Hippocampal formation (tissue), 2 donors: ENCODE data around the gene VILL.

Source experiments
- DNase-seq, 2 donors: peaks; one replicate each; lab custom pipeline; 2025; lab: John Stamatoyannopoulos, UW

The VILL gene

GRCh38 chr3:37990527-37990926 is at the start of gene VILL:
Gene VILL, plus strand, starts transcription at chr3:37990786. Its CDS starts 2,887 bp downstream, at chr3:37993673.
- no peak for DNase-seq

- DNase-seq: no peak
These were observed 48.7 kb upstream of the VILL start for GRCh38 chr3:37941608-37942508.

- DNase-seq: no peak
These were observed 47.9 kb upstream of the VILL start for GRCh38 chr3:37942646-37943045.

- no peak for DNase-seq
These were observed 47.5 kb upstream of the VILL start for GRCh38 chr3:37943126-37943525.

GRCh38 chr3:37943631-37944314 is 46.8 kb upstream of the VILL start:
- no peak for DNase-seq

- DNase-seq: no peak
These were observed 46.2 kb upstream of the VILL start for GRCh38 chr3:37944391-37944842.

GRCh38 chr3:37945156-37945806 is 45.3 kb upstream of the VILL start:
- no peak for DNase-seq

- no peak for DNase-seq
These were observed 44.6 kb upstream of the VILL start for GRCh38 chr3:37945807-37946530.

- DNase-seq: no peak
These were observed 44.1 kb upstream of the VILL start for GRCh38 chr3:37946531-37946889.

GRCh38 chr3:37949866-37950265 is 40.7 kb upstream of the VILL start:
- no peak for DNase-seq

GRCh38 chr3:37952564-37952963 is 38.0 kb upstream of the VILL start:
- DNase-seq: no peak

- DNase-seq: no peak
These were observed 37.4 kb upstream of the VILL start for GRCh38 chr3:37953226-37953625.

- no peak for DNase-seq
These were observed 36.7 kb upstream of the VILL start for GRCh38 chr3:37953707-37954394.

GRCh38 chr3:37954881-37955280 is 35.7 kb upstream of the VILL start:
- no peak for DNase-seq

- peak in 1 of 2 donors; percentile 30 for DNase-seq
These were observed 34.5 kb upstream of the VILL start for GRCh38 chr3:37955918-37956707.

GRCh38 chr3:37956723-37957538 is 33.7 kb upstream of the VILL start:
- DNase-seq: peak in 1 of 2 donors; percentile 18

GRCh38 chr3:37957539-37957936 is 33.0 kb upstream of the VILL start:
- DNase-seq: no peak

- DNase-seq: no peak
These were observed 28.8 kb upstream of the VILL start for GRCh38 chr3:37961622-37962431.

GRCh38 chr3:37963016-37963415 is 27.6 kb upstream of the VILL start:
- DNase-seq: no peak
